PC-9 (cell line): ENCODE data around the gene TIAM2. TPM values are rescaled to one million over a fixed set of nuclear protein-coding genes. Genes with fewer than 3 reads are reported as not detected.

ENCODE experiments used
- BruUV-seq: library from RNA; stranded (reverse); fragments of 400-500 nt; replicated peaks from 2 replicates; lab custom pipeline; 2021; lab: Mats Ljungman, UMichigan
- CTCF ChIA-PET: fragments of 300-600 bp; sonication (Branson Sonifier 250); formaldehyde crosslinking; loops from one replicate; lab custom pipeline; 2022; ENCODE audit warnings: antibody characterized with exemption; lab: Charles Lee
- POLR2A ChIA-PET: fragments of 300-600 bp; sonication (Branson Sonifier 250); formaldehyde crosslinking; loops from one replicate; lab custom pipeline; 2022; ENCODE audit warnings: antibody characterized with exemption; ENCODE audit not compliant: unreplicated experiment; lab: Charles Lee
- DNase-seq, 2 experiments: peaks; one replicate each; pipeline versions ENCODE4 v3.0.0 to v3.0.0-alpha.2; 2015 to 2022; ENCODE audit warnings: mixed read lengths in 1 of 2
- H2AFZ ChIP-seq: fragments of 200-600 bp; sonication (generic); 2 replicates; pipeline ENCODE4 v1.8.1; 2017; ENCODE audit warnings: antibody characterized with exemption
- H3F3A ChIP-seq: fragments of 200-600 bp; sonication (generic); 2 replicates; pipeline ENCODE4 v1.8.1; 2017; ENCODE audit warnings: antibody characterized with exemption, mild to moderate bottlenecking, low read depth; ENCODE audit not compliant: insufficient read depth
- H3K27ac ChIP-seq: fragments of 200-600 bp; sonication (generic); 2 replicates; pipeline ENCODE4 v1.6.1; 2016; ENCODE audit warnings: mixed run types
- H3K27me3 ChIP-seq: fragments of 200-600 bp; sonication (generic); 2 replicates; pipeline ENCODE4 v1.6.1; 2016; ENCODE audit warnings: low read depth, mixed run types; ENCODE audit not compliant: insufficient read depth
- H3K36me3 ChIP-seq: fragments of 200-600 bp; sonication (generic); 2 replicates; pipeline ENCODE4 v1.6.1; 2016; ENCODE audit warnings: low read depth, mixed run types
- H3K4me1 ChIP-seq: fragments of 200-600 bp; sonication (generic); replicated peaks from 2 replicates; pipeline ENCODE4 v1.6.1; 2016; ENCODE audit warnings: mixed run types; ENCODE audit not compliant: insufficient read depth
- H3K4me2 ChIP-seq: fragments of 200-600 bp; sonication (generic); 2 replicates; pipeline ENCODE4 v1.6.1; 2017; ENCODE audit warnings: mixed run types
- H3K4me3 ChIP-seq: fragments of 200-600 bp; sonication (generic); 2 replicates; pipeline ENCODE4 v1.6.1; 2016; ENCODE audit warnings: mixed run types
- H3K79me2 ChIP-seq: fragments of 200-600 bp; sonication (generic); 2 replicates; pipeline ENCODE4 v1.6.1; 2017; ENCODE audit warnings: low read depth, mixed run types
- H3K9me2 ChIP-seq: fragments of 200-600 bp; sonication (generic); 2 replicates; pipeline ENCODE4 v1.8.1; 2017; ENCODE audit warnings: mild to moderate bottlenecking; ENCODE audit not compliant: insufficient read depth
- H3K9me3 ChIP-seq: fragments of 200-600 bp; sonication (generic); 2 replicates; pipeline ENCODE4 v1.8.1; 2016; ENCODE audit warnings: low read depth; ENCODE audit not compliant: insufficient read depth
- H4K20me1 ChIP-seq: fragments of 200-600 bp; sonication (generic); 2 replicates; pipeline ENCODE4 v1.8.1; 2017; ENCODE audit not compliant: insufficient read depth
- CTCF ChIP-seq: fragments of 200-600 bp; sonication (generic); conservative IDR thresholded peaks from 2 replicates; pipeline ENCODE4 v1.6.1; 2017; ENCODE audit warnings: mixed run types, antibody characterized with exemption, mild to moderate bottlenecking, moderate library complexity
- EZH2 ChIP-seq: fragments of 200-600 bp; sonication (generic); IDR thresholded peaks from 2 replicates; pipeline ENCODE4 v1.8.0; 2017; ENCODE audit warnings: antibody characterized with exemption, low read depth
- intact Hi-C: fragments of 100-400 bp; cut with micrococcal nuclease; formaldehyde crosslinking; loops from one replicate; pipeline ENCODE4 v1.10.0; 2022; ENCODE audit not compliant: unreplicated experiment
- total RNA-seq: library from RNA; stranded (reverse); gene quantifications from 2 replicates; pipeline ENCODE4 v1.2.3, GENCODE V29; 2021

The TIAM2 gene
- total RNA-seq, 1 experiment from 2014 or later, result 11.4 TPM

- POLR2A ChIA-PET, result no interaction called here
- CTCF ChIA-PET, result no interaction called here
- Histone ChIP-seq H3K4me3 (no peak overlapping the region), H3K4me1 (no peaks in the 10 kb centered on the region), H4K20me1 (no peaks in the 10 kb centered on the region), H3K9me3 (no peaks in the 10 kb centered on the region), H3K36me3 (no peaks in the 10 kb centered on the region; the same call in 1 of the 2 replicates), H2AFZ (no peak overlapping the region), H3K79me2 (no peaks in the 10 kb centered on the region), H3K27ac (no peak overlapping the region), H3K9me2 (no peaks in the 10 kb centered on the region), H3F3A (no peaks in the 10 kb centered on the region), H3K27me3 (no peaks in the 10 kb centered on the region), H3K4me2 (no peak overlapping the region)
- intact Hi-C loops, result loop anchor here (5.0 kb wide), 1 partner anchor 88 kb away; no protein-coding TSS in a partner anchor
- BruUV-seq, result no TSS peak
- TF ChIP-seq EZH2 (no peak), CTCF (no peak)
- no peak for DNase-seq
These were observed 269.7 kb downstream of the TIAM2 start for GRCh38 chr6:155264693-155265320.

- Histone ChIP-seq H3K4me1 (no peaks in the 10 kb centered on the region), H3K9me3 (no peaks in the 10 kb centered on the region), H4K20me1 (no peaks in the 10 kb centered on the region), H3K36me3 (no peaks in the 10 kb centered on the region; the same call in 1 of the 2 replicates), H3K4me2 (no peak overlapping the region), H3K9me2 (no peaks in the 10 kb centered on the region), H3F3A (no peaks in the 10 kb centered on the region), H3K27ac (no peak overlapping the region), H3K4me3 (no peak overlapping the region), H3K27me3 (no peaks in the 10 kb centered on the region), H2AFZ (no peak overlapping the region), H3K79me2 (no peaks in the 10 kb centered on the region)
- CTCF ChIA-PET, result no interaction called here
- POLR2A ChIA-PET, result no interaction called here
- BruUV-seq, result no TSS peak
- intact Hi-C loops, result loop anchor here (5.0 kb wide), 1 partner anchor 89 kb away; no protein-coding TSS in a partner anchor
- TF ChIP-seq EZH2 (no peak), CTCF (no peak)
- no peak for DNase-seq
These were observed 270.9 kb downstream of the TIAM2 start for GRCh38 chr6:155265843-155266535.

- BruUV-seq, result no TSS peak
- no peaks in the 10 kb centered on the region for H3K27me3 ChIP-seq
- peak in 1 of 2 experiments; percentile 36 for DNase-seq
- no peaks in the 10 kb centered on the region for H3K9me3 ChIP-seq
- intact Hi-C loops, result loop anchor here (5.0 kb wide), 1 partner anchor 90 kb away; no protein-coding TSS in a partner anchor
- no peaks in the 10 kb centered on the region for H3F3A ChIP-seq
- no peak for TF ChIP-seq CTCF
- no peak for TF ChIP-seq EZH2
- POLR2A ChIA-PET, result no interaction called here
- H3K4me2 ChIP-seq, result no peak overlapping the region
- H3K27ac ChIP-seq, result no peak overlapping the region
- H3K79me2 ChIP-seq, result no peaks in the 10 kb centered on the region
- H3K9me2 ChIP-seq, result no peaks in the 10 kb centered on the region
- no peaks in the 10 kb centered on the region; the same call in 1 of the 2 replicates for H3K36me3 ChIP-seq
- H3K4me1 ChIP-seq, result no peaks in the 10 kb centered on the region
- H2AFZ ChIP-seq, result no peak overlapping the region
- H3K4me3 ChIP-seq, result no peak overlapping the region
- no peaks in the 10 kb centered on the region for H4K20me1 ChIP-seq
- CTCF ChIA-PET, result interaction anchor here (1.7 kb wide), 1 partner anchor 10 kb away, joined by 3 read pairs; no protein-coding TSS in a partner anchor
These were observed 272.3 kb downstream of the TIAM2 start for GRCh38 chr6:155267411-155267810.
